Suppressor macrophage treated with lipopolysaccharide for 4 hours (primary cell): Measurements from ENCODE around the gene COPG2.
"Not testable (repeated sequence)": the region's sequence is repeated elsewhere in the genome, so short reads cannot be mapped to it uniquely, and the experiment has no call there.

ENCODE experiments used
- DNase-seq: peaks from one replicate; pipeline ENCODE4 v3.0.0-alpha.2; 2020

Gene COPG2

GRCh38 chr7:130648580-130648979, 20.0 kb downstream of the COPG2 start:
- DNase-seq: no peak

DNA sequence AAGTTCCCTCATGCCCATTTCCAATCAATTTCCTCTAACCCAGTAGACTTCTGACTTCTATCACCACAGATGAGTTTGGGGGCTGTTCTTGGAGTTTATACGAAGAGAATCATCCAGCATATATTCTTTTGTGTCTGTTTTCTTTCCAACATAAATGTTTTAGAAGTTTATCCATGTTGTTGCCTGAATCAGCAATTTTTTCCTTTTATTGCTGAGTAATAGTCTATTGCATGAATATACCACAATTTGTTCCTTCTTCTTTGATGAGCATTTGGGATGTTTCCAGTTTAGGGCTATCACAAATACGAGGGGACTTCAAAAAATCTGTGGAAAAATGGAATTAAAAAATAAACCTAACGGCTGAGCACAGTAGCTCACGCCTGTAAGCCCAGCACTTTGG, 26.2 kb downstream of the COPG2 start:
- DNase-seq: no peak

- no peak for DNase-seq
Observed at GRCh38 chr7:130641497-130641896, 27.1 kb downstream of the COPG2 start.

- DNase-seq: no peak
Observed at GRCh38 chr7:130641040-130641439, 27.5 kb downstream of the COPG2 start.

DNA sequence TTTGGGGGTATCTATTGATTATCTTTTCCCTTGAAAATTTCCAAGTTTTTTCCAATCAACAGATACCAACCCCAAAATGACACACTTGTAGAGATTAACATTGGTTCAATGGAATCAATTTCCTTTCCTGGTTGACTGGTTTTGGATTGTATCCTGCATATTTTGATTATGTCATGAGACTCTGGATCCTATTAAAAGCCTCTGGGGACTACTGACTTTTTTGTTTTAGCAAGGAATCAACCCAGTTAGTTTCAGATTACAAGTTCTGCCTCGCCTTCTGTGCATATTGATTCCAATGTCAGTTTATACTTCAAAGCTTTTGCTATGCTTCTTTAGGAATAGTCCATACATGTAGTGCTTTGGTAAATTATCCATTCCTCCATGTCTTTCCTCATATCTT, 29.2 kb downstream of the COPG2 start:
- DNase-seq: no peak

DNA sequence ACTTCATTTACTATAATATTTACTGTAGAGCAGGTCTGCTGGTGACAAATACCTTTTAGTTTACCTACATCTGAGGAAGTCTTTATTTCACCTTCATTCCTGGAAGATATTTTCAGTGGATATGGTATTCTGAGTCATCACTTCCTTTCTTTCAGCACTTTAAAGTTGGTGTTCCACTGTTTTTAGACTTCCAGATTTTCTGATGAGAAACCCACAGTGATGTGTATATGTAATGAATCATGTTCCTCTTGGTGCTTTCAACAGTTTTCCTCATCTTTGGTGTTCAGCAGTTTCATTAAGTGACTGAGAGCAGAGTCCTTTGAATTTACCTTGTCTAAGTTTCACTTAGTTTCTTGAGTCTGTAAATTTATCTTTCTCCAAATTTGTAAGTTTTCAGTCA, 36.4 kb downstream of the COPG2 start:
- no peak for DNase-seq

GRCh38 chr7:130628901-130629300, 39.6 kb downstream of the COPG2 start:
- no peak for DNase-seq

DNA sequence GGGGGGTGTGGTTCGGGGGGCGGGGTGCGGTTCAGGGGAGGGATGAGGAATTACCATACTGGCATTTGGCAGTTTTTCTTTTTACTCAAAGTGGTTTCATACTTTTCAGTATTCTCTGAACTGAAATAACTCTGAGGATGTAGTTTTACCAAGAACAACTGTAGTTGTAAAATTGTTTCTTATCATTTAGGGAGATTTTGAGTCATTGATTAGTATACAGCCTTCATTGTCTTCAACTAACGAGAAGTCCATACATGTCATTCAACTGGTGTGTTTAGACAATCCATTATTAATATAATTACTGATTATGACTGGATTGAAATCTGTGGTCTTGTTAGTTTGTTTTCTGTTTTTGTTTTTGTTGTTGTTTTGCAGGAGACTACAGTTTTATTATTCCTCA, 40.8 kb downstream of the COPG2 start:
- DNase-seq: no peak

- DNase-seq: no peak
Observed at GRCh38 chr7:130622866-130623265, 45.7 kb downstream of the COPG2 start.

DNA sequence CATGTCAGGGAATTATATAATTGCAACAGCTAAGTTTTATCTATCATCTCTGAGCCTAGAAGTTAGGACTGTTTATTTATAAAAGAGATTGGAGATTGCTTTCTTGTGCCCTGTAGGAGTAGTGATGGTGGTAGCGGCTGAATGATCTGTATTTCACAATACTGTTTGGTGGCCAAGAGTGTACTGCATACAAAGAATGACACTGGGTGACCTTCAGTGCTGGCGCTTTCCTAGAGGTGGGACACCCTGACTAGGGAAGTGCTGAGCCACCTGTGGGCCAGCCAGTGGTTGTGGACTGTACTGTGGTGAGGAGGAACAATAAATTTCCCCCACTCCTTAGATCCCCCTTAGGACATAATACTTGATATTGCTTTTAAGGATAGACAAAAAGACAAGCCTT, 53.0 kb downstream of the COPG2 start:
- DNase-seq: no peak

GRCh38 chr7:130614449-130614848, 54.1 kb downstream of the COPG2 start:
- DNase-seq: no peak

GRCh38 chr7:130611218-130611617, 57.3 kb downstream of the COPG2 start:
- DNase-seq: no peak

- not testable (repeated sequence) for DNase-seq
Observed at GRCh38 chr7:130607066-130607465, 61.5 kb downstream of the COPG2 start.

- no peak for DNase-seq
Observed at GRCh38 chr7:130606161-130606560, 62.4 kb downstream of the COPG2 start.

DNA sequence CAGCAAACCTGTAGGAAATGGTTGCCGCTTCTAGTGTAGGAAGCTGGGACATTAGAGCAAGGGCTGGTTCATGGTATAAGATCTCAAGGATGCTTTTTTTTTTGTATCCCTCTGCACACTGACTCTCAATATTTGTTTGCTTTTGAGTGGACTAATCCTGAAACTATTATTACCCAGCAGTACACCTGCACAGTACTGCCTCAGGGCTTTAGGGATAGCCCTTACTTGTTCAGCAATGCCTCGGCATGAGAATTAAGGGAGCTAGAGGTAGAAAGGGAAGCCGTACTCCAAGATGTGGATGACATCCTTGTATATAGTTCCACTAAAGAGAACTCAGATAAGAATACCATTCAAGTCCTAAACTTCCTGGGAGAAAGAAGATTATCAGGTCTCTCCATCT, 70.5 kb downstream of the COPG2 start:
- DNase-seq: no peak

GRCh38 chr7:130595986-130596385, 72.6 kb downstream of the COPG2 start:
- DNase-seq: no peak

DNA sequence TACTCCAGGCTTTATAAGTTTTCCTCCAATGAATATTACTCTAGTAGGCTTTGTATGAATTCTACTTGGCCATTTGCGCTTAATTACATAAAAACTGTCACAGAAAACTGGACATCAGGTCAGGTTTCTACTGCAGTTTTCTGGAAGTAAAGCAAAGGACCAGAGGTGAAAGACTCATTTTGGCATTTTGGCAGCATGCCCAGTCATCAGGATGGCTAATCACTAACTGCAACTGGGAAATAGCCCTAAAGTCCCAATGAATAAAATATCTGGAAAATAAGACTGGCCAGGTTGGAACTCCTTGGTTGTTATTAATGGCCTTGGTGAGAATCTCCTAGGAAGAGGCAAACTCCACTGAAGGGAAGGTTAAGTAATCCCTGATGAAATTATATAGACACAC, 75.5 kb downstream of the COPG2 start:
- no peak for DNase-seq

- DNase-seq: not testable (repeated sequence)
Observed at GRCh38 chr7:130591464-130591863, 77.1 kb downstream of the COPG2 start.

GRCh38 chr7:130585932-130586331, 82.6 kb downstream of the COPG2 start:
- DNase-seq: not testable (repeated sequence)

GRCh38 chr7:130575110-130575509, 93.4 kb downstream of the COPG2 start:
- not testable (repeated sequence) for DNase-seq

- DNase-seq: not testable (repeated sequence)
Observed at GRCh38 chr7:130570144-130570543, 98.4 kb downstream of the COPG2 start.

DNA sequence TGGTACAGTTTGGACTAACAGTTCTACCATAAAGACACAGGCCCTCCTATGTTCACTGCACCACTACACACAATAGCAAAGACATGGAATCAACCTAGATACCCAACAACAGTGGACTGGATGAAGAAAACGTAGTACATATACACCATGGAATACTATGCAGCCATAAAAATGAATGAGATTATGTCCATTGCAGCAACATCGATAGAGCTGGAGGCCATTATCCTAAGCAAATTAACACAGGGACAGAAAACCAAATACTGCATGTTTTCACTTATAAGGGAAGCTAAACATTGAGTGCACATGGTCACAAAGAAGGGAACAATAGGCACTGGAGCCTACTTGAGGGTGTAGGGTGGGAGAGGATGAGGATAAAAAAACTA, 101.7 kb downstream of the COPG2 start:
- DNase-seq: no peak

GRCh38 chr7:130566168-130566897, 102.2 kb downstream of the COPG2 start:
- DNase-seq: no peak

- DNase-seq: peak; percentile 32
Observed at GRCh38 chr7:130560972-130561371, 107.6 kb downstream of the COPG2 start.

DNA sequence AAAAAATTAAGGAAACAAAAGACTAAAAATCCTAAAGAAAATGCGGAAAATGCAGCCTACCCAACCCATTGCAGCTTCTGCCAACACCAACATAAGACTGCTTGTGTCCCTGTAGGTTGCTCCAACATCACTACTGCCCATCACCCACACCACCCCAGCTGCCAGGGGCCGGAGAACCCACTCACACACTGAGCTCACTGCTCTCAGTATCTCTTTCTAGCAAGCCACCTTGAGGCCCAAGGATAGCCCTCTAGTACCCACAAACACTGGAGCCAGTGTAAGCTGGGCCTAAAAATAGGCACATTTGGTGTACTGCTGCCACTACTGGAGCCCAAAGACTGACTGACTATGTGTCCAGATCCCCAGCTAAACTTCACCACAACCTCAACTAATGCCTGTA, 109.4 kb downstream of the COPG2 start:
- DNase-seq: no peak
